ENCODE results near the gene EIF4B. TPM values are rescaled to one million over a fixed set of nuclear protein-coding genes. Genes with fewer than 3 reads are reported as not detected.

Gene EIF4B
- total and polyA plus RNA-seq, 3 experiments from 2014 or later, result 114 to 660 (median 644) TPM

DNA sequence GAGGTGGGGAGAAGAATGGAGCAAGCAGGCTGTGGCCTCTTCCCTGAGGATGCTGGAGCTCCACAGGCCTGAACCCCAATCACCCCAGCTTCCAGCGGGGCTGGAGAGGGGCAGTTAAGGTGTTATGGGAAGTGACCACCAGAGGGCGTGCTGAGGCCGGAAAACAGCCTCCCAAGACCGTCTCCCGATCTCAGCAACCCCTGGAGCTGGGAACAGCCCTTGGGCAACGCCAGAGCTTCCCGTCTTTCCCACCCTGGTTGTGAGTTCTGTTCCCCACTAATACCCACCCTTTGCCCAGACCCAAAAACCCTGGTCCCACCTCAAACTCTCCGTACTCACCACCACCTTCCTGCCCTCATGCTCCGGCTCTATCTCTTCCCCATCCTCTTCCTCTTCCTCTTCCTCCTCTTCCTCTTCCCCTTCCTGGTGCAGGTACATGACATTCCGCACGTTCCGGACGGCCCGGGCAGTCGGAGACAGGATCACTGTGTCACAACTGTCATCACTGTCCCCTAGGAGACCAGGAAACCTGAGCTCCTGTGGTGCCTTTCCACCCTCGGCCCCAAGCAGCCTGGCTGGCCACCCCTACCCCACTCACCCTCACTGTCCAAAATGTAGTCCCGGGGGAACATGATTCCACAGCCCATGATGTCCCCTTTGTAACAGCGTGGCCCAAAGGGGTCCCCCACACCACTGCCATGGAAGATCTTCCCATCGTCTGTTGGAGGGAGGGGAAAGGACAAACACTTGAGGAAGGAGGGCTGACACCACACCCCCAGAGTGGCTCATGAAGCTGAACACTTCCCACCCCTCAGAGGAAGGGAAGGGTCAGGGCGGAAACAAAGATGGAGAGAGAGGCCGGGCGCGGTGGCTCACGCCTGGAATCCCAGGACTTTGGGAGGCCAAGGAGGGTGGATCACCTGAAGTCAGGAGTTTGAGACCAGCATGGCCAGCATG is 60.0 kb downstream of the EIF4B start:
- H3K27ac Mint-ChIP-seq, result peak overlapping the region in 6 of 8 donors; percentile 64 to 91 (median 78)
- peaks cover 10 to 24% (median 17%) of the 10 kb centered on the region in 3 donors for H3K4me1 Mint-ChIP-seq
- H3K9me3 Mint-ChIP-seq, result no peaks in the 10 kb centered on the region
- Histone ChIP-seq H3K27ac (ENCODE audit: low read depth, low read length) (no peak overlapping the region), H3K4me3 (ENCODE audit: low read length) (no peak overlapping the region), H3K9me3 (ENCODE audit: low read length) (no peaks in the 10 kb centered on the region), H3K36me3 (ENCODE audit: insufficient read depth, low read length) (peaks cover 17% of the 10 kb centered on the region), H3K27me3 (ENCODE audit: insufficient read depth, low read length, poor library complexity, severe bottlenecking) (no peaks in the 10 kb centered on the region), H3K4me1 (ENCODE audit: insufficient read depth, low read length) (peaks cover 7% of the 10 kb centered on the region)
- CTCF ChIA-PET, result interaction anchor here (0.7 to 10.9 kb wide), 37 partner anchors 9 to 356 kb away, joined by 3 to 243 read pairs (median 5); partner anchors contain the start of genes AAAS, CSAD, ESPL1 and IGFBP6
- no peak overlapping the region for H3K4me3 Mint-ChIP-seq
- DNase-seq, result peak; percentile 51 to 74 (median 61)
- POLR2A ChIA-PET, result interaction anchor here (0.6 to 1.3 kb wide), 4 partner anchors 13 to 70 kb away, joined by 3 to 7 read pairs (median 4); partner anchors contain the start of genes IGFBP6 and SPRYD3
- H3K27me3 Mint-ChIP-seq, result no peaks in the 10 kb centered on the region
- H3K36me3 Mint-ChIP-seq, result peaks cover 4 to 80% (median 4%) of the 10 kb centered on the region in 3 donors

DNA sequence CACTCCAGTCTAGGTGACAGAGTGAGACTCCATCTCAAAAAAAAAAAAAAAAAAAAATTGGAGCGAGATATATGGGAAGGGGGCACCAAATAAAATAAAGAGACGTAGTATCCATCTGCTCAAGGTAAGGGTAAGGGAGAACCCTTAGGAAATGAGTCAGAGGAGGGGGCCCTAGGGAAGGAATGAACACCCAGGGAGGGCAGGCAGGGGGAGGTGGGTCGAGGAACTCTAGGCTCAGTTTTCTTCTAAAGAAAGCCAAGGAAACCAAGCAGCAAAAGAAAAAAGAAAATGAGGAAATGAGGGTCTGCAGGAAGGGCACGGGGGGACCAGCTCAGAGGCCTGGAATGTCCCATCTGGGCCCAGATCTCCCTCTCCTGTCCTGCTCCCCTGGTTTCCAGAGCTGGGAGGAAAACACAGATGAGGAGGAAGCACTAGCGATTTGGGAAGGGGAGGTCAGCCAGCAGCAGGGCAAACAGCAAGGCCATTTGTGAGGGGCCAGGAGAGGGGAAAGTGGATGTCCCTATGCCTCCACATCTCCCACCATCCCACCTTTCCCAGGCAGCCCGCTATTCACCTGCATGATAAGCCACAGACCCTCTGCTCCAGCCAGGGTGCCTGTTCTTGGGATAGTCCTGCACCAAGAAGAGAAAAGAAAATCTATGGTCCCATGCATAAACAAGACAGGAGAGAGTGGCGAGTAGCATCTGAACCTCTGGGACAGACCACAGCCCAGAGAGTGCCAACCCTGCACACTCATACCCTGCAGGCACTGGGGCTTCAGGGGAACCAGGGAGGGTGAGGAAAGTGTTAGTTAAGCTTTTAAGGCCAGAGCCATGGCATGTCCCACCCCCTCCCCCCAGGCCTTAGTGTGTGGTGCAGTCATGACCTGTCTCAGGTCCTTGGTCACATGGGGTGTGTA is 61.1 kb downstream of the EIF4B start:
- Mint-ChIP-seq H3K4me3 (no peak overlapping the region), H3K27me3 (no peaks in the 10 kb centered on the region), H3K4me1 (peaks cover 12 to 25% (median 24%) of the 10 kb centered on the region in 3 donors), H3K27ac (peak overlapping the region in 4 of 8 donors; percentile 27 to 95 (median 84)), H3K36me3 (peaks cover 4 to 90% (median 7%) of the 10 kb centered on the region in 3 donors), H3K9me3 (no peaks in the 10 kb centered on the region)
- CTCF ChIA-PET, result interaction anchor here (1.1 to 10.9 kb wide), 14 partner anchors 8 to 278 kb away, joined by 3 to 243 read pairs (median 8); partner anchors contain the start of genes ESPL1, IGFBP6, SOAT2 and SPRYD3
- no peak overlapping the region for H3K4me3 ChIP-seq (ENCODE audit: low read length)
- H3K36me3 ChIP-seq (ENCODE audit: insufficient read depth, low read length), result peaks cover 21% of the 10 kb centered on the region
- H3K4me1 ChIP-seq (ENCODE audit: insufficient read depth, low read length), result peaks cover 7% of the 10 kb centered on the region
- H3K27me3 ChIP-seq (ENCODE audit: insufficient read depth, low read length, poor library complexity, severe bottlenecking), result no peaks in the 10 kb centered on the region
- peak in 1 of 5 donors; percentile 20 for DNase-seq
- H3K9me3 ChIP-seq (ENCODE audit: low read length), result no peaks in the 10 kb centered on the region
- POLR2A ChIA-PET, result no interaction called here
- H3K27ac ChIP-seq (ENCODE audit: low read depth, low read length), result no peak overlapping the region

DNA sequence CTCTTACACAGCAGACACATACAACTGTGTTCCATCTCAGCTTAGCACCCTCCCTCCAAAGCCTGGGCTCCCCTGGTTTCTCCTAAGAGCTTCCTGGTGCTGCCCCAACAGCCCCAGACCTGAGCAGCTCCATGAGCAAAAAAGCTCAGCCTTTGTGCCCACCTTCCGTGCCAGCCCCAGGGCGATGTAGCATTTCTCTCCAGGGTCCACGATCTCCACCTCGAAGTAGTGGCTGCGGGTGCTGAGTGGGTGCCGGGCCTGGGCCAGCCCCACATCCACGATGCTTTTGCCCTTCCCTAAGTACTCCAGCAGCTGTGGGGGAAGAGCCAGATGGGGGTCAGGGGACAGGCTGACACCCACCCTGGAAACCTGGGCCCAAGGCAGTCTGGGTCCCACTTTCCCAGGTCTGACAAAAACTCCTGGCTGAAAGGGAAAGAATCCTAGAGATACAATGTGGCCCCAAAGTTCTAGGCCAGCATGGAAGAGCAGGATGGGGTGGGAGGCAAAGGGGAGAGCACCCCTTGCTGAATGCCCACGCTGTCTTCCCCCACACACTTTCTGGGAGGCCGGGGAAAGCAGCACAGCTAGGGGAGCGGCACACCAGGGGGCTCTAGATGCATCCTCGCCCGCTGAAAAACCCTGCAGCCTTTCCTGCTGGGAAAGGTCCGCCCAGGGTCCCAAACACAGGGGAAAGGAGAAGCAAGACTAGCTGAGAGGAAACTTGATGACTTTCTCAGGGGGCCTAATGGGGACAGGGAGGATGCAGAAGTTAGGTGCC is 61.9 kb downstream of the EIF4B start:
- Mint-ChIP-seq H3K4me3 (no peak overlapping the region), H3K9me3 (no peaks in the 10 kb centered on the region), H3K27ac (peak overlapping the region in 3 of 8 donors; percentile 18 to 84 (median 19)), H3K27me3 (no peaks in the 10 kb centered on the region), H3K36me3 (peaks cover 4 to 93% (median 9%) of the 10 kb centered on the region in 3 donors), H3K4me1 (peaks cover 15 to 31% (median 28%) of the 10 kb centered on the region in 3 donors)
- Histone ChIP-seq H3K4me1 (ENCODE audit: insufficient read depth, low read length) (peaks cover 7% of the 10 kb centered on the region), H3K4me3 (ENCODE audit: low read length) (no peak overlapping the region), H3K27ac (ENCODE audit: low read depth, low read length) (no peak overlapping the region), H3K36me3 (ENCODE audit: insufficient read depth, low read length) (peaks cover 21% of the 10 kb centered on the region), H3K9me3 (ENCODE audit: low read length) (no peaks in the 10 kb centered on the region), H3K27me3 (ENCODE audit: insufficient read depth, low read length, poor library complexity, severe bottlenecking) (no peaks in the 10 kb centered on the region)
- POLR2A ChIA-PET, result no interaction called here
- peak in 1 of 5 donors; percentile 33 for DNase-seq
- CTCF ChIA-PET, result interaction anchor here (1.4 to 10.9 kb wide), 4 partner anchors 13 to 122 kb away, joined by 3 to 243 read pairs (median 37); partner anchors contain the start of genes EIF4B, IGFBP6 and SOAT2

DNA sequence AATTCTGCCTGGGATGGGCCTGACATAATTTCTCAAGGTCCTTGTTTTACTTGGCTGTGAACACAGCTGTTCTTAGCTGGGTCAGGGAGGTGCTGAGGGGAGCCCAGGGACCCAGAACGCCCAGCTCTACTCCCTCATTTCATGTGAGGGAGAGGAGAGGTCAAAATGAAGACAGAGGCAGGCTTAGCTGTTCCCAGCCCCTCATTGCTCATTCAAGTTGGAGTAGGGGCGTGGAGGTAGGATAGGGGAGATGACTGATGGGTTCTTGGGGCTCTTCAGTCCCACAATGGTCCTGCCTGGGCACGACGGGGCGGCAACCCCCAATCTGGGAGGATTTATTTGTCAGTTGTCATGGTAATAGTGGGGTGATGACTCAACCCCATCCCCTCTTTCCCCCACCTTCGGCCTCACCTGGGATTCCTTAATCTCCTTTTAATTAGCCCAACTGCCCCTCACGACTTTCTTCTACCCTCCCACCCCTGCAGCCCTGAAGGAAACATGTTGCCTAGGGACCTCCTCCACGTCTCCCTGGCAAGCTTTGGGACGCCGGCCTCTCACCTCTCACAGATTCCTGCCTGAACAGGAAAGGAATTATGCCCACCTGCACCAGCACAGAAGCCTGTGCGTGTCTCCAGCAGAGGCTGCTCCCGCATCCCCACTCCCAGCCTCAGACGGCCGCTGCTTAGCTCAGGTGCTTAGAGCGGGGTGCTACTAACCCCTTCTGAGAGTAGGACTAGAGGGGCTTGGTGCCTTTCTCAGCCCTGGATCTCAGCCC is 62.7 kb downstream of the EIF4B start:
- peaks cover 7% of the 10 kb centered on the region for H3K4me1 ChIP-seq (ENCODE audit: insufficient read depth, low read length)
- peak in 1 of 5 donors; percentile 32 for DNase-seq
- peaks cover 16 to 34% (median 30%) of the 10 kb centered on the region in 3 donors for H3K4me1 Mint-ChIP-seq
- H3K9me3 ChIP-seq (ENCODE audit: low read length), result no peaks in the 10 kb centered on the region
- H3K27me3 ChIP-seq (ENCODE audit: insufficient read depth, low read length, poor library complexity, severe bottlenecking), result no peaks in the 10 kb centered on the region
- peaks cover 24% of the 10 kb centered on the region for H3K36me3 ChIP-seq (ENCODE audit: insufficient read depth, low read length)
- H3K4me3 ChIP-seq (ENCODE audit: low read length), result no peak overlapping the region
- no peak overlapping the region for H3K27ac ChIP-seq (ENCODE audit: low read depth, low read length)
- H3K27ac Mint-ChIP-seq, result peak overlapping the region in 3 of 8 donors; percentile 40 to 71 (median 51)
- no peaks in the 10 kb centered on the region for H3K9me3 Mint-ChIP-seq
- no peak overlapping the region for H3K4me3 Mint-ChIP-seq
- ChIA-PET POLR2A (no interaction called here), CTCF (interaction anchor here (0.7 to 10.9 kb wide), 4 partner anchors 28 to 182 kb away, joined by 3 to 243 read pairs (median 3); partner anchors contain the start of genes EIF4B, IGFBP6 and SOAT2)
- H3K36me3 Mint-ChIP-seq, result peaks cover 6 to 93% (median 12%) of the 10 kb centered on the region in 3 donors
- no peaks in the 10 kb centered on the region for H3K27me3 Mint-ChIP-seq

DNA sequence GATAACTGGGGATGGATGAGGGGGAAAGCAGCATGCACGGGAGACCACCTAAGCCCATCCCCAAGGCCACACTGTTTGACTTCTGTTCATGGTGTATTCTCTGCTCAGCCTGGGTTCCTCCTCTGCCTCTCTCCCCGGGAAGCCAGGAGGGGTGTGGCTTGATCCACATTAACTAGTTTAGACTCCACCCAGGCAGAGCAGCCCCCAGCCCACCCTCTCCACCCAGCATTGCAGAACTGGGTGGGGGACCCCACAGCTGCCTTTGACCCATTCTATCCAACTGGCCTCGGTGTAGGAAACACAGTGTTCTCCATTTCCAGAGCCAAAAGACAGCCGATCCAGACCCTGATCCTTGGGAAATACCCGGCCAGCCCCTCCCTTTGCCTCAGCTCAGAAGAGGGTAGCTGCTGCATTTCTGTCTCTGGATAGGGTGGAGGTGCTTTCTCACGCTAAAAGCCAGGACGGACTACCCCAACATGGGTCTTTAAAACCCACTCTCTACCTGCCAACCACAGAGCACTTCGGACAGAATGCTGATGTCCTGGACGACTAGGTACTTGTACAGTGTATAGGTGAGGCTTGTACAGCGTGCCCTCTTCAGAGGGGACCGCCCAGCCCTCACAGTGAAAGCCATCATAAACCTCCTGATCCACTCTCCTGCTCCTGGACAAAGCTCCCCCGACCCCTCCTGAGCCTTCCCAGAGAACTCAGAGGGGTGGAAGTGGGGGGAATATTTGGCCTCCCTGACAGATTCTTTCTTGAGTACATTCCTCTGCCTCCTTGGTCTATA is 63.6 kb downstream of the EIF4B start:
- peaks cover 23 to 42% (median 39%) of the 10 kb centered on the region in 3 donors for H3K4me1 Mint-ChIP-seq
- no peak overlapping the region for H3K27ac ChIP-seq (ENCODE audit: low read depth, low read length)
- ChIA-PET POLR2A (no interaction called here), CTCF (interaction anchor here (1.1 to 10.9 kb wide), 2 partner anchors 27 to 32 kb away, joined by 3 to 243 read pairs; partner anchors contain the start of genes IGFBP6 and SOAT2)
- no peaks in the 10 kb centered on the region for H3K9me3 Mint-ChIP-seq
- DNase-seq, result no peak
- H3K36me3 ChIP-seq (ENCODE audit: insufficient read depth, low read length), result peaks cover 30% of the 10 kb centered on the region
- no peaks in the 10 kb centered on the region for H3K9me3 ChIP-seq (ENCODE audit: low read length)
- no peaks in the 10 kb centered on the region for H3K27me3 ChIP-seq (ENCODE audit: insufficient read depth, low read length, poor library complexity, severe bottlenecking)
- H3K4me3 ChIP-seq (ENCODE audit: low read length), result no peak overlapping the region
- no peak overlapping the region for H3K4me3 Mint-ChIP-seq
- peak overlapping the region in 4 of 8 donors; percentile 51 to 82 (median 66) for H3K27ac Mint-ChIP-seq
- H3K27me3 Mint-ChIP-seq, result no peaks in the 10 kb centered on the region
- H3K4me1 ChIP-seq (ENCODE audit: insufficient read depth, low read length), result peaks cover 7% of the 10 kb centered on the region
- peaks cover 9 to 94% (median 14%) of the 10 kb centered on the region in 3 donors for H3K36me3 Mint-ChIP-seq

DNA sequence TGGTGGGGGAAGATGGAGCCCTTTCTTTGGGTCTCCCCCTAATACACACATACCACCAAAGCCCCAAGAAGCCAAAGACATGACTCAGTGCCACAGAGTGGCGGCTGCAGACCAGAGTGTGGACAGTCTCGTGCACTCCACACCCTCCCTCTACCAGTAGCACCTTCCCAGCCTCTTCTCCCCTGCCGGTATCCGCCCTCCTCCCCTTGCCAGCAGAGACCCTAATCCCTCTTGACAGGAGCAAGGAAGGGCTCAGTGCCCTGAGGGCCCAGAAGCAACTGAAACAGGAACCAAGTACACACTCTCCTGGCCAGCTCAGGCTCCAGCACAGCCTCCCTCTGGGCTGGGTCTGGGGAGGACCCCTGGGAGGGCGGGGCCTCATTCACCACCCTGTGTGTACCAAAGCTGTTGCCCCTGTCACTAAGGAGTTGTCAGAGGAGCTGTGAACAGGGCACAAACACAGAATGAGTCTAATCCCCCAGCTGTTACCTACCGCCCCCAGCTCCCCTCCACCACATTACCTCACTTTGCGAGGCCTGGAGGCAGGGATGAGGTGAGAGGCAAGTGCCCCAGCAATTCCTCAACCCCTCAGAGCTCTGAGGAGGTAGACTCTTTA is 64.7 kb downstream of the EIF4B start:
- CTCF ChIA-PET, result interaction anchor here (0.9 to 1.6 kb wide), 3 partner anchors 23 to 250 kb away, joined by 3 read pairs; no protein-coding TSS in a partner anchor
- peak overlapping the region in 6 of 8 donors; percentile 17 to 87 (median 40) for H3K27ac Mint-ChIP-seq
- POLR2A ChIA-PET, result no interaction called here
- no peak overlapping the region for H3K4me3 Mint-ChIP-seq
- Histone ChIP-seq H3K4me1 (ENCODE audit: insufficient read depth, low read length) (peaks cover 4% of the 10 kb centered on the region), H3K27me3 (ENCODE audit: insufficient read depth, low read length, poor library complexity, severe bottlenecking) (no peaks in the 10 kb centered on the region), H3K36me3 (ENCODE audit: insufficient read depth, low read length) (peaks cover 30% of the 10 kb centered on the region), H3K27ac (ENCODE audit: low read depth, low read length) (no peak overlapping the region), H3K9me3 (ENCODE audit: low read length) (no peaks in the 10 kb centered on the region), H3K4me3 (ENCODE audit: low read length) (no peak overlapping the region)
- H3K4me1 Mint-ChIP-seq, result peaks cover 26 to 50% (median 42%) of the 10 kb centered on the region in 3 donors
- peaks cover 7 to 94% (median 11%) of the 10 kb centered on the region in 3 donors for H3K36me3 Mint-ChIP-seq
- DNase-seq, result no peak
- H3K27me3 Mint-ChIP-seq, result no peaks in the 10 kb centered on the region
- H3K9me3 Mint-ChIP-seq, result no peaks in the 10 kb centered on the region

Measured in CD8-positive, alpha-beta memory T cell (primary cell).